HEK293 (cell line): ENCODE measurements around the gene LRIG3.

Source experiments
- CTCF ChIA-PET: fragments of 350-600 bp; formaldehyde crosslinking; extraction: SDS; loops from one replicate; lab custom pipeline; 2021; ENCODE audit warnings: antibody characterized with exemption; lab: Yijun Ruan, JAX
- POLR2A ChIA-PET: fragments of 300-600 bp; formaldehyde crosslinking; extraction: SDS; loops from one replicate; lab custom pipeline; 2020; ENCODE audit warnings: antibody characterized with exemption, inconsistent platforms; lab: Yijun Ruan, JAX
- H3K27ac ChIP-seq: fragments of 200-500 bp; sonication (Bioruptor generic); 2 replicates; pipeline ENCODE4 v1.5.1; 2014; ENCODE audit warnings: low read depth, low read length, control low read depth, inconsistent platforms; ENCODE audit errors: extremely low read depth
- H3K36me3 ChIP-seq, 2 experiments: fragments of 200-500 bp in 1 of 2; sonication (Bioruptor generic) in 1 of 2; 1 replicate in 1 of 2; 2 replicates in 1 of 2; pipeline ENCODE4 v1.5.1; 2014 to 2017; ENCODE audit warnings: inconsistent platforms in 2 of 2, low read length in 2 of 2; ENCODE audit not compliant: control insufficient read depth in 2 of 2, insufficient read depth in 1 of 2
- H3K4me1 ChIP-seq: fragments of 200-500 bp; sonication (Bioruptor generic); 2 replicates; pipeline ENCODE4 v1.5.1; 2014; ENCODE audit warnings: mild to moderate bottlenecking, low read length, inconsistent platforms; ENCODE audit not compliant: control insufficient read depth, insufficient read depth
- H3K4me3 ChIP-seq: 2 replicates; pipeline ENCODE4 v1.5.1; 2011; ENCODE audit warnings: low read depth, mild to moderate bottlenecking, control low read depth, low read length, moderate library complexity
- H3K9me3 ChIP-seq: fragments of 200-500 bp; sonication (Bioruptor generic); 2 replicates; pipeline ENCODE4 v1.5.1; 2014; ENCODE audit warnings: low read depth, low read length, inconsistent platforms; ENCODE audit not compliant: control insufficient read depth, insufficient read depth
- AEBP2 ChIP-seq: fragments of 450-650 bp; formaldehyde crosslinking; IDR thresholded peaks from 2 replicates; pipeline ENCODE4 v1.5.1; 2016; ENCODE audit warnings: missing biosample characterization, missing genetic modification characterization, borderline replicate concordance
- GFI1B ChIP-seq: fragments of 450-650 bp; formaldehyde crosslinking; IDR thresholded peaks from 2 replicates; pipeline ENCODE4 v1.5.1; 2016; ENCODE audit warnings: missing biosample characterization, missing genetic modification characterization
- GLI2 ChIP-seq: fragments of 450-650 bp; formaldehyde crosslinking; IDR thresholded peaks from 2 replicates; pipeline ENCODE4; 2017; ENCODE audit warnings: missing biosample characterization, missing genetic modification characterization, low read depth, borderline replicate concordance
- ZBTB21 ChIP-seq: fragments of 450-650 bp; formaldehyde crosslinking; IDR thresholded peaks from 2 replicates; pipeline ENCODE4 v1.5.1; 2017; ENCODE audit warnings: missing biosample characterization, missing genetic modification characterization
- ZEB2 ChIP-seq: fragments of 450-650 bp; formaldehyde crosslinking; IDR thresholded peaks from 2 replicates; pipeline ENCODE4 v1.5.1; 2016; ENCODE audit warnings: missing biosample characterization, missing genetic modification characterization
- ZNF184 ChIP-seq: fragments of 450-650 bp; IDR thresholded peaks from 2 replicates; pipeline ENCODE4 v1.5.1; 2018; ENCODE audit warnings: missing biosample characterization, mild to moderate bottlenecking, missing genetic modification characterization
- ZNF211 ChIP-seq: fragments of 450-650 bp; formaldehyde crosslinking; IDR thresholded peaks from 2 replicates; pipeline ENCODE4 v1.5.1; 2016; ENCODE audit warnings: low read depth, missing biosample characterization, missing genetic modification characterization
- ZNF341 ChIP-seq: fragments of 450-650 bp; formaldehyde crosslinking; IDR thresholded peaks from 2 replicates; pipeline ENCODE4; 2016; ENCODE audit warnings: low read depth, missing biosample characterization, missing genetic modification characterization
- ZNF423 ChIP-seq: fragments of 450-650 bp; formaldehyde crosslinking; IDR thresholded peaks from 2 replicates; pipeline ENCODE4 v1.5.1; 2016; ENCODE audit warnings: missing biosample characterization, missing genetic modification characterization
- ZNF48 ChIP-seq: fragments of 450-650 bp; formaldehyde crosslinking; IDR thresholded peaks from 2 replicates; pipeline ENCODE4 v1.5.1; 2016; ENCODE audit warnings: missing biosample characterization, missing genetic modification characterization
- ZNF530 ChIP-seq: fragments of 450-650 bp; formaldehyde crosslinking; IDR thresholded peaks from 2 replicates; pipeline ENCODE4 v1.5.1; 2016; ENCODE audit warnings: low read depth, missing biosample characterization, missing genetic modification characterization
- ZNF548 ChIP-seq: fragments of 450-650 bp; formaldehyde crosslinking; IDR thresholded peaks from 2 replicates; pipeline ENCODE4 v1.5.1; 2016; ENCODE audit warnings: missing biosample characterization, missing genetic modification characterization
- ZNF692 ChIP-seq: fragments of 450-650 bp; formaldehyde crosslinking; IDR thresholded peaks from 2 replicates; pipeline ENCODE4 v1.5.1; 2016; ENCODE audit warnings: missing biosample characterization, missing genetic modification characterization
- TF ChIP-seq, protein P1 (sequence below): fragments of 450-650 bp; formaldehyde crosslinking; IDR thresholded peaks from 2 replicates; pipeline ENCODE4 v1.5.1; 2016; ENCODE audit warnings: missing biosample characterization, missing genetic modification characterization
- TF ChIP-seq, protein P2 (sequence below): fragments of 450-650 bp; formaldehyde crosslinking; IDR thresholded peaks from 2 replicates; pipeline ENCODE4 v1.5.1; 2016; ENCODE audit warnings: missing biosample characterization, missing genetic modification characterization
- TF ChIP-seq, protein P3 (sequence below): fragments of 450-650 bp; formaldehyde crosslinking; IDR thresholded peaks from 2 replicates; pipeline ENCODE4 v1.5.1; 2016; ENCODE audit warnings: missing biosample characterization, missing genetic modification characterization

LRIG3 gene

GRCh38 chr12:58932806-58933681 lies 12.7 kb upstream of the LRIG3 start (continued):
- TF ChIP-seq ZNF184 (tag by site-specific recombination) (peak; percentile 20; the same call in 1 of the 2 replicates), ZNF423 (tag by site-specific recombination) (peak; percentile 60; the same call in 1 of the 2 replicates), ZNF548 (tag by site-specific recombination) (no peak), ZNF692 (no peak), GFI1B (tag by site-specific recombination) (0 out of 2 replicates have a peak, but pooled peaks have one; percentile 29), ZNF48 (tag by site-specific recombination) (no peak), AEBP2 (no peak), ZEB2 (tag by site-specific recombination) (peak; percentile 44; the same call in 1 of the 2 replicates), GLI2 (peak; percentile 69; the same call in 1 of the 2 replicates)
- TF ChIP-seq, protein P1, sequence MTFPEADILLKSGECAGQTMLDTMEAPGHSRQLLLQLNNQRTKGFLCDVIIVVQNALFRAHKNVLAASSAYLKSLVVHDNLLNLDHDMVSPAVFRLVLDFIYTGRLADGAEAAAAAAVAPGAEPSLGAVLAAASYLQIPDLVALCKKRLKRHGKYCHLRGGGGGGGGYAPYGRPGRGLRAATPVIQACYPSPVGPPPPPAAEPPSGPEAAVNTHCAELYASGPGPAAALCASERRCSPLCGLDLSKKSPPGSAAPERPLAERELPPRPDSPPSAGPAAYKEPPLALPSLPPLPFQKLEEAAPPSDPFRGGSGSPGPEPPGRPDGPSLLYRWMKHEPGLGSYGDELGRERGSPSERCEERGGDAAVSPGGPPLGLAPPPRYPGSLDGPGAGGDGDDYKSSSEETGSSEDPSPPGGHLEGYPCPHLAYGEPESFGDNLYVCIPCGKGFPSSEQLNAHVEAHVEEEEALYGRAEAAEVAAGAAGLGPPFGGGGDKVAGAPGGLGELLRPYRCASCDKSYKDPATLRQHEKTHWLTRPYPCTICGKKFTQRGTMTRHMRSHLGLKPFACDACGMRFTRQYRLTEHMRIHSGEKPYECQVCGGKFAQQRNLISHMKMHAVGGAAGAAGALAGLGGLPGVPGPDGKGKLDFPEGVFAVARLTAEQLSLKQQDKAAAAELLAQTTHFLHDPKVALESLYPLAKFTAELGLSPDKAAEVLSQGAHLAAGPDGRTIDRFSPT (tag by site-specific recombination) = peak; percentile 86

- H3K36me3 ChIP-seq = no peaks in the 10 kb centered on the region
- no peak overlapping the region for H3K27ac ChIP-seq
- POLR2A ChIA-PET = no interaction called here
- H3K9me3 ChIP-seq = no peaks in the 10 kb centered on the region
- CTCF ChIA-PET = interaction anchor here (1.5 kb wide), 1 partner anchor 12 kb away, joined by 4 read pairs; no protein-coding TSS in a partner anchor
- TF ChIP-seq ZNF530 (tag by site-specific recombination) = no peak
- no peak for TF ChIP-seq ZBTB21
- no peak for TF ChIP-seq ZNF341 (tag by site-specific recombination)
- TF ChIP-seq ZNF211 (tag by site-specific recombination) = no peak
- TF ChIP-seq, protein P2, sequence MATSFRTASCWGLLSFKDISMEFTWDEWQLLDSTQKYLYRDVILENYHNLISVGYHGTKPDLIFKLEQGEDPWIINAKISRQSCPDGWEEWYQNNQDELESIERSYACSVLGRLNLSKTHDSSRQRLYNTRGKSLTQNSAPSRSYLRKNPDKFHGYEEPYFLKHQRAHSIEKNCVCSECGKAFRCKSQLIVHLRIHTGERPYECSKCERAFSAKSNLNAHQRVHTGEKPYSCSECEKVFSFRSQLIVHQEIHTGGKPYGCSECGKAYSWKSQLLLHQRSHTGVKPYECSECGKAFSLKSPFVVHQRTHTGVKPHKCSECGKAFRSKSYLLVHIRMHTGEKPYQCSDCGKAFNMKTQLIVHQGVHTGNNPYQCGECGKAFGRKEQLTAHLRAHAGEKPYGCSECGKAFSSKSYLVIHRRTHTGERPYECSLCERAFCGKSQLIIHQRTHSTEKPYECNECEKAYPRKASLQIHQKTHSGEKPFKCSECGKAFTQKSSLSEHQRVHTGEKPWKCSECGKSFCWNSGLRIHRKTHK (tag by site-specific recombination) = no peak
- TF ChIP-seq, protein P3, sequence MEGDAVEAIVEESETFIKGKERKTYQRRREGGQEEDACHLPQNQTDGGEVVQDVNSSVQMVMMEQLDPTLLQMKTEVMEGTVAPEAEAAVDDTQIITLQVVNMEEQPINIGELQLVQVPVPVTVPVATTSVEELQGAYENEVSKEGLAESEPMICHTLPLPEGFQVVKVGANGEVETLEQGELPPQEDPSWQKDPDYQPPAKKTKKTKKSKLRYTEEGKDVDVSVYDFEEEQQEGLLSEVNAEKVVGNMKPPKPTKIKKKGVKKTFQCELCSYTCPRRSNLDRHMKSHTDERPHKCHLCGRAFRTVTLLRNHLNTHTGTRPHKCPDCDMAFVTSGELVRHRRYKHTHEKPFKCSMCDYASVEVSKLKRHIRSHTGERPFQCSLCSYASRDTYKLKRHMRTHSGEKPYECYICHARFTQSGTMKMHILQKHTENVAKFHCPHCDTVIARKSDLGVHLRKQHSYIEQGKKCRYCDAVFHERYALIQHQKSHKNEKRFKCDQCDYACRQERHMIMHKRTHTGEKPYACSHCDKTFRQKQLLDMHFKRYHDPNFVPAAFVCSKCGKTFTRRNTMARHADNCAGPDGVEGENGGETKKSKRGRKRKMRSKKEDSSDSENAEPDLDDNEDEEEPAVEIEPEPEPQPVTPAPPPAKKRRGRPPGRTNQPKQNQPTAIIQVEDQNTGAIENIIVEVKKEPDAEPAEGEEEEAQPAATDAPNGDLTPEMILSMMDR (tag by site-specific recombination) = peak; percentile 36
- no peak overlapping the region for H3K4me3 ChIP-seq
- peaks cover 19% of the 10 kb centered on the region for H3K4me1 ChIP-seq
Measured at GRCh38 chr12:58931518-58931917, 11.2 kb upstream of the LRIG3 start.
